CD14-positive monocyte (primary cell): ENCODE data around the gene PKP2. TPM values are rescaled to one million over a fixed set of nuclear protein-coding genes. Genes with fewer than 3 reads are reported as not detected.

Experiments used
- DNase-seq, 3 donors: peaks; one replicate each; pipeline ENCODE4 v3.0.0-alpha.2; 2011 to 2022
- H2AFZ ChIP-seq: 2 replicates; pipeline ENCODE4 v1.6.0; 2012; ENCODE audit warnings: mild to moderate bottlenecking, low read depth, low read length, inconsistent platforms; ENCODE audit not compliant: insufficient read depth, poor library complexity, severe bottlenecking
- H3K27ac ChIP-seq, 2 donors: 1 replicate in 1 of 2; 2 replicates in 1 of 2; pipeline ENCODE4 v1.5.1; 2012 to 2013; ENCODE audit warnings: low read length in 2 of 2, control low read depth in 1 of 2, inconsistent platforms in 1 of 2, low read depth in 1 of 2, mild to moderate bottlenecking in 1 of 2
- H3K27me3 ChIP-seq, 2 donors: one replicate each; pipeline versions ENCODE4 v1.6.0 to v1.6.1; 2011 to 2013; ENCODE audit warnings: low read length in 2 of 2; ENCODE audit not compliant: control insufficient read depth in 2 of 2, insufficient read depth in 2 of 2
- H3K36me3 ChIP-seq, 2 donors: replicated peaks in 1 of 2; 1 replicate in 1 of 2; 2 replicates in 1 of 2; pipeline versions ENCODE4 v1.5.1 to v1.6.1; 2012 to 2013; ENCODE audit warnings: low read length in 2 of 2, control low read depth in 1 of 2, inconsistent platforms in 1 of 2, mild to moderate bottlenecking in 1 of 2; ENCODE audit not compliant: insufficient read depth in 2 of 2, control insufficient read depth in 1 of 2
- H3K4me1 ChIP-seq, 2 donors: 1 replicate in 1 of 2; 2 replicates in 1 of 2; pipeline versions ENCODE4 v1.5.1 to v1.6.1; 2012 to 2013; ENCODE audit warnings: low read length in 2 of 2, control low read depth in 1 of 2, inconsistent platforms in 1 of 2, mild to moderate bottlenecking in 1 of 2, moderate library complexity in 1 of 2; ENCODE audit not compliant: insufficient read depth in 2 of 2, control insufficient read depth in 1 of 2
- H3K4me2 ChIP-seq: replicated peaks from 2 replicates; pipeline ENCODE3; 2012; ENCODE audit warnings: low read length, moderate library complexity, mild to moderate bottlenecking; ENCODE audit not compliant: poor library complexity, severe bottlenecking; ENCODE audit errors: extremely low read depth
- H3K4me3 ChIP-seq, 3 experiments: fragments of 200-600 bp in 1 of 3; sonication (generic) in 1 of 3; replicated peaks in 1 of 3; 1 replicate in 2 of 3; 2 replicates in 1 of 3; pipeline ENCODE4 v1.5.1; 2011 to 2013; ENCODE audit warnings: low read length in 3 of 3, mild to moderate bottlenecking in 3 of 3, control low read depth in 2 of 3, low read depth in 2 of 3, inconsistent platforms in 1 of 3, moderate library complexity in 1 of 3
- H3K79me2 ChIP-seq: 2 replicates; pipeline ENCODE4 v1.6.0; 2012; ENCODE audit warnings: mild to moderate bottlenecking, control low read depth, inconsistent platforms, low read length, moderate library complexity; ENCODE audit not compliant: insufficient read depth
- H3K9ac ChIP-seq: 2 replicates; pipeline ENCODE4 v1.6.0; 2017; ENCODE audit warnings: low read length, mild to moderate bottlenecking; ENCODE audit not compliant: insufficient read depth, poor library complexity, severe bottlenecking
- H3K9me3 ChIP-seq, 2 donors: replicated peaks in 1 of 2; 1 replicate in 1 of 2; 2 replicates in 1 of 2; pipeline versions ENCODE4 v1.5.1 to v1.6.1; 2012 to 2013; ENCODE audit warnings: low read length in 2 of 2, control low read depth in 1 of 2; ENCODE audit not compliant: control insufficient read depth in 1 of 2, insufficient read depth in 1 of 2
- H4K20me1 ChIP-seq: 2 replicates; pipeline ENCODE4 v1.6.0; 2012; ENCODE audit warnings: mild to moderate bottlenecking, low read length, control low read depth, moderate library complexity; ENCODE audit not compliant: insufficient read depth
- H3K27ac Mint-ChIP-seq, 7 donors: one replicate each; pipeline ENCODE4 v1.8.0; 2020; ENCODE audit warnings: mild to moderate bottlenecking in 7 of 7, mixed read lengths in 7 of 7, moderate library complexity in 6 of 7, inconsistent platforms in 2 of 7
- H3K27me3 Mint-ChIP-seq, 3 donors: one replicate each; pipeline ENCODE4 v1.8.0; 2021 to 2022; ENCODE audit warnings: low read depth in 3 of 3, mild to moderate bottlenecking in 3 of 3, mixed read lengths in 3 of 3, moderate library complexity in 3 of 3, inconsistent platforms in 1 of 3
- H3K36me3 Mint-ChIP-seq, 2 donors: one replicate each; pipeline ENCODE4 v1.8.0; 2020; ENCODE audit warnings: mixed read lengths in 2 of 2, inconsistent platforms in 1 of 2, mild to moderate bottlenecking in 1 of 2
- H3K4me1 Mint-ChIP-seq: one replicate; pipeline ENCODE4 v1.8.0; 2020; ENCODE audit warnings: mild to moderate bottlenecking, mixed read lengths
- H3K4me3 Mint-ChIP-seq, 2 donors: one replicate each; pipeline ENCODE4 v1.8.0; 2020; ENCODE audit warnings: mild to moderate bottlenecking in 2 of 2, mixed read lengths in 2 of 2, moderate library complexity in 1 of 2
- H3K9me3 Mint-ChIP-seq, 7 donors: one replicate each; pipeline ENCODE4 v1.8.0; 2020 to 2022; ENCODE audit warnings: mixed read lengths in 7 of 7, mild to moderate bottlenecking in 6 of 7, moderate library complexity in 6 of 7, inconsistent platforms in 2 of 7
- CTCF ChIP-seq: fragments of 200-600 bp; IDR thresholded peaks from one replicate; pipeline ENCODE4 v1.8.0; 2022; ENCODE audit warnings: antibody characterized with exemption, mild to moderate bottlenecking
- WGBS: methylation state at CpG from one replicate; pipeline ENCODE4 v1.1.5; 2013; ENCODE audit warnings: missing lambda C conversion rate; ENCODE audit not compliant: insufficient coverage; 5-methylcytosine and 5-hydroxymethylcytosine counted together
- intact Hi-C, 2 donors: fragments of 100-400 bp; cut with micrococcal nuclease; formaldehyde crosslinking; loops; one replicate each; pipeline versions ENCODE4 v1.15.0 to v1.15.1; 2023
- polyA plus RNA-seq, 3 donors: library from polyadenylated mRNA; depleted of rRNA in 1 of 3; unstranded in 2 of 3; stranded (reverse) in 1 of 3; fragments of 300-500 nt in 2 of 3; fragments of >200 nt in 1 of 3; fragmentation: Illumina TruSeq in 2 of 3; gene quantifications; 1 replicate in 2 of 3; 2 replicates in 1 of 3; pipeline ENCODE4 v1.2.3, GENCODE V29; 2012 to 2021

PKP2 gene
- polyA plus RNA-seq, 3 donors: 0.95 to 3.1 (median 2.9) TPM

GRCh38 chr12:32897281-32897610 lies 669 bp upstream of the PKP2 start:
- no peak overlapping the region for H3K27ac ChIP-seq
- intact Hi-C loops: no loop called here
- Mint-ChIP-seq H3K36me3 (no peaks in the 10 kb centered on the region), H3K27me3 (peaks cover 5 to 12% (median 7%) of the 10 kb centered on the region in 3 donors), H3K4me3 (peak overlapping the region; percentile 78 to 91), H3K9me3 (peaks cover 0 to 2% (median 0%) of the 10 kb centered on the region in 7 donors), H3K27ac (no peak overlapping the region), H3K4me1 (peaks cover 53% of the 10 kb centered on the region)
- TF ChIP-seq CTCF: no peak
- peak overlapping the region; percentile 94 for H2AFZ ChIP-seq
- H3K4me1 ChIP-seq: peaks cover 36 to 40% of the 10 kb centered on the region in 2 donors
- H3K9ac ChIP-seq: peak overlapping the region; percentile 64
- peak in 2 of 3 donors; percentile 13 to 27 for DNase-seq
- no peaks in the 10 kb centered on the region for H4K20me1 ChIP-seq
- 0% methylated on average over 2 of the region's 6 CpGs for WGBS
- H3K9me3 ChIP-seq: no peaks in the 10 kb centered on the region
- H3K4me3 ChIP-seq: peak overlapping the region; percentile 37 to 79 (median 56)
- H3K79me2 ChIP-seq: no peaks in the 10 kb centered on the region
- H3K36me3 ChIP-seq: no peaks in the 10 kb centered on the region
- H3K27me3 ChIP-seq: no peaks in the 10 kb centered on the region
- H3K4me2 ChIP-seq: peak overlapping the region; percentile 87

GRCh38 chr12:32895688-32896431 lies 717 bp downstream of the PKP2 start:
- H3K4me2 ChIP-seq: peak overlapping the region; percentile 87
- intact Hi-C loops: no loop called here

More at GRCh38 chr12:32895688-32896431, 717 bp downstream of the PKP2 start:
- Histone ChIP-seq H4K20me1 (no peaks in the 10 kb centered on the region), H3K36me3 (no peaks in the 10 kb centered on the region), H3K9me3 (no peaks in the 10 kb centered on the region), H2AFZ (peak overlapping the region; percentile 94), H3K27me3 (no peaks in the 10 kb centered on the region), H3K4me3 (peak overlapping the region; percentile 55 to 79 (median 56)), H3K4me1 (peaks cover 36 to 40% of the 10 kb centered on the region in 2 donors), H3K27ac (no peak overlapping the region), H3K9ac (peak overlapping the region; percentile 64), H3K79me2 (no peaks in the 10 kb centered on the region)
- Mint-ChIP-seq H3K36me3 (no peaks in the 10 kb centered on the region), H3K4me3 (peak overlapping the region; percentile 88 to 95), H3K9me3 (peaks cover 0 to 2% (median 0%) of the 10 kb centered on the region in 7 donors), H3K27me3 (peaks cover 5 to 12% (median 7%) of the 10 kb centered on the region in 3 donors), H3K27ac (peak overlapping the region in 2 of 7 donors; percentile 32 to 73), H3K4me1 (peaks cover 60% of the 10 kb centered on the region)
- 0% methylated on average over 10 of the region's 28 CpGs for WGBS
- TF ChIP-seq CTCF: no peak
- peak in 1 of 3 donors; percentile 8 for DNase-seq
